Measurements from ENCODE around the gene IYD. TPM values are rescaled to one million over a fixed set of nuclear protein-coding genes. Genes with fewer than 3 reads are reported as not detected.

IYD gene
- total RNA-seq, 1 donor from 2014 or later, result not detected

DNA sequence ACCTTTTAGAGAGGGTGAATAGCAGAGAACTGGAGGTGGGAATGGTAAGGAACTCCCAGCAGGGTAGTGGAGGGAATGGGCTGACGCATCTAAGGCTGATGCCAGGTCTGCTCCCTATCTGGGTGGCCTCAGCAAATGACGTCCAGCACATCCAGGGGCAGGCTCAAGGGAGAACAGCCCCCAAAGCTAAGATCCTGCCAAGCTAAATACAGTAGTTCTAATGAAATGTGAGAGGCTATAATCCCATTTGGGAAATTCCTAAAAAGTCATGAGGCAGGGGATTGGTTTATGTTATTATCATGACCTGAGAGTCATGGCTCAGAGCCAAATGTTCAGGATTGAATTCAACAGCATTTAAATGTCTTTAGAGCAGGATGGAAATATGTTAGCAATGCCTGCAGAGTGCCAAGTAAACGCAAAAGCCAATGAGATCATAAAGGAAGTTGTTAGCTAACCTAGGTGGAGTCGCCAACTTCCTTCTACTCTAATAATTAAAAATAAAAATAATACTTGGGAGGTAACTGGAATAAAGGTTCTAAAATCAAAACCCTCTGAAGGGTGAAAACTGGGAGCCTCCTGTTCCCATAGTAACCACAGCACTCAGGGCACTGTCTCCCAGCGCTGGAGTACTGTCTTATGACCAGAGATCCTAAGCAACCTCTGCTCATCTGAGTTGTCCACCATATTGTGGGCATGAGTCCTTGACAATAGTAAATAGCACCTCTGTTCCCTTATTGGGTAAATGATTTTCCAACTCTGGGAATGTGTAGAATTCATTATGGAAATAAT, 34.8 kb downstream of the IYD start:
- DNase-seq (ENCODE audit: low read depth), result peak; percentile 72
- no peak overlapping the region for H3K4me3 ChIP-seq (ENCODE audit: low read depth, low read length)
- no peaks in the 10 kb centered on the region for H3K27me3 ChIP-seq (ENCODE audit: control insufficient read depth, insufficient read depth, low read length)
- H3K36me3 ChIP-seq (ENCODE audit: control insufficient read depth, insufficient read depth, low read length), result no peaks in the 10 kb centered on the region
- TF ChIP-seq, protein P1, sequence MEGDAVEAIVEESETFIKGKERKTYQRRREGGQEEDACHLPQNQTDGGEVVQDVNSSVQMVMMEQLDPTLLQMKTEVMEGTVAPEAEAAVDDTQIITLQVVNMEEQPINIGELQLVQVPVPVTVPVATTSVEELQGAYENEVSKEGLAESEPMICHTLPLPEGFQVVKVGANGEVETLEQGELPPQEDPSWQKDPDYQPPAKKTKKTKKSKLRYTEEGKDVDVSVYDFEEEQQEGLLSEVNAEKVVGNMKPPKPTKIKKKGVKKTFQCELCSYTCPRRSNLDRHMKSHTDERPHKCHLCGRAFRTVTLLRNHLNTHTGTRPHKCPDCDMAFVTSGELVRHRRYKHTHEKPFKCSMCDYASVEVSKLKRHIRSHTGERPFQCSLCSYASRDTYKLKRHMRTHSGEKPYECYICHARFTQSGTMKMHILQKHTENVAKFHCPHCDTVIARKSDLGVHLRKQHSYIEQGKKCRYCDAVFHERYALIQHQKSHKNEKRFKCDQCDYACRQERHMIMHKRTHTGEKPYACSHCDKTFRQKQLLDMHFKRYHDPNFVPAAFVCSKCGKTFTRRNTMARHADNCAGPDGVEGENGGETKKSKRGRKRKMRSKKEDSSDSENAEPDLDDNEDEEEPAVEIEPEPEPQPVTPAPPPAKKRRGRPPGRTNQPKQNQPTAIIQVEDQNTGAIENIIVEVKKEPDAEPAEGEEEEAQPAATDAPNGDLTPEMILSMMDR (IDR thresholded peaks at IDR 0.05; ENCODE audit: insufficient read depth, low read length, poor library complexity, severe bottlenecking), result no peak

DNA sequence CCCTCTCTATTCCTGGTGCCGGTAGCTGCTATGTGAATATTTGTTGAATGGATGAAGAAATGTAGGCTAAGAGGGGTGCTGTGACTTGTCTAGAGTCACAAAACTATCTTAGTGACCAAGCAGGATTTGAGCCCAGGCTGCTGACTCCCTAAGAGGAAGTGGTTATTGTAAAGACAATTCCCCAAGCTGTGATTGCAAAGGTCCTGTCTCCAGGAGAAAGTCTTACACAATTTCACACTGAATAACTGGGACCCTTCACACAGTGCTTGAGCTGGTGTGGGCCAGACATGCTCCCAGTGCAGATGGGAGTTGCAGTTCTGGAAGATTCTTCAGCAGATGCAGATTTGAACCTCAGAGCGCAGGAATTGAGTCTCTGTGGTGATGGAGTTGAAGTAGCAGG, 38.1 kb downstream of the IYD start:
- no peak for DNase-seq (ENCODE audit: low read depth)
- H3K36me3 ChIP-seq (ENCODE audit: control insufficient read depth, insufficient read depth, low read length), result no peaks in the 10 kb centered on the region
- TF ChIP-seq, protein P1 (IDR thresholded peaks at IDR 0.05; ENCODE audit: insufficient read depth, low read length, poor library complexity, severe bottlenecking), result no peak
- no peaks in the 10 kb centered on the region for H3K27me3 ChIP-seq (ENCODE audit: control insufficient read depth, insufficient read depth, low read length)
- no peak overlapping the region for H3K4me3 ChIP-seq (ENCODE audit: low read depth, low read length)

DNA sequence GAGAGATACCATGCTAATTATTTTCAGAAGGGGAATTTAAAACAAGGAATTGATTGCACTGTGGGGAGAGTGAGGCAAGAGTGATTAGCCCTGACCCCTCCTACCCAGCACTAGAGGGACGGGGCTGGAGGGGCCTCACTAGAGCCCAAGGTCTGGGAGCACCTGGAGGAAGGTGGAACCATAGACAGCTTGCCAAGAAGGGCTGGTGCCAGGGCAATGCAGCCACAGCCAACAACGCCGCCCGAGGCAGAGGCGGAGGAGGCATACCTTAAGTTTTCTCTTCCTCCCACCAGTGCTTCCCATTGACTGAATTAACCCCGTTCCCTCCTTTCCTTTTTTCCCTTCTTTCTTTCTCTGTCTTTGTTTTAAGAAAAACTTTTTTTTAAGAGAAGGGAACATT, 40.0 kb downstream of the IYD start:
- TF ChIP-seq, protein P1 (IDR thresholded peaks at IDR 0.05; ENCODE audit: insufficient read depth, low read length, poor library complexity, severe bottlenecking), result no peak
- no peaks in the 10 kb centered on the region for H3K27me3 ChIP-seq (ENCODE audit: control insufficient read depth, insufficient read depth, low read length)
- H3K36me3 ChIP-seq (ENCODE audit: control insufficient read depth, insufficient read depth, low read length), result no peaks in the 10 kb centered on the region
- DNase-seq (ENCODE audit: low read depth), result no peak
- no peak overlapping the region for H3K4me3 ChIP-seq (ENCODE audit: low read depth, low read length)

DNA sequence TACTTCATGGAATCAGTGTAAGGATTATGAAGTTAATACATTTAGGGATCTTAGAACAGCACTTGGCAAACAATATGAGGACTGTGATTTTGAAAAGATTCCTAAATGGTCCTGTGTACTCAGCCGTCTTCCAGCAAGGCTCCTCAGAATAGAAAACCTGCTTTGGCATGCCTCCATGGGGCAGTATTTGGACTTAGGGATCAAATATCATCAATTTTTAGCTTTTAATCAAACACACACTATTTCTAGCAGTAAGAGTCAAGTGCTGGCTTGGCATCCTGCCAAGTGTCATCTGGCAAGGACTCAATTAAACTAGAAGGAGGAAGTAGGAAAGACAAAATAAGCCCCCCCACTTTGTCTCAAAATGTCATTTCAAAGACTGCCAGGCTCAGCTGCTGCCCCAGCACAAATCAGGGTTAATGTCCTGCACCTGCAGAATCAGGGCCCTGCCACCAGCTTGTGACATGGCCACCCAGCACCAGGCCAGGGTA, 40.8 kb downstream of the IYD start:
- Histone ChIP-seq H3K4me3 (ENCODE audit: low read depth, low read length) (no peak overlapping the region), H3K36me3 (ENCODE audit: control insufficient read depth, insufficient read depth, low read length) (no peaks in the 10 kb centered on the region), H3K27me3 (ENCODE audit: control insufficient read depth, insufficient read depth, low read length) (no peaks in the 10 kb centered on the region)
- TF ChIP-seq, protein P1 (IDR thresholded peaks at IDR 0.05; ENCODE audit: insufficient read depth, low read length, poor library complexity, severe bottlenecking), result no peak
- DNase-seq (ENCODE audit: low read depth), result no peak

DNA sequence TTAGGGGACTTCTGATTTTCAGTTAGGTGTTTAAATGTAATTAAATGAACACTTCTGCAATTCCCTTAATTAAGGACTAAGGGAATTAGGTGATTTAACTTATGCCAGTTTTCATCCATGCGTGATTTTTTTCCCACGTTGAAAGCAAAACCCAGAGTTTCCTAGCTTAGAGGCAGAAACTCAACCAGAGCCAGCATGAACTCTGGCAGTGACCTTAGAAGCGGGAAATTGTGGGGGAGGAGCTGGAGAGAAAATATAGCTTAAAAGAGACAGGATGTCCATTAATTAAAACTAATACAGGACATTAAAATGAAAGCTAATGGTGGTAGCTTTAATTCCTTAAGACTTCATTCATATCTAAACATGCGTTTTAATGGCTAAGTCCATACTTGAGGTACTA, 41.6 kb downstream of the IYD start:
- TF ChIP-seq, protein P1 (IDR thresholded peaks at IDR 0.05; ENCODE audit: insufficient read depth, low read length, poor library complexity, severe bottlenecking), result no peak
- H3K36me3 ChIP-seq (ENCODE audit: control insufficient read depth, insufficient read depth, low read length), result no peaks in the 10 kb centered on the region
- no peak overlapping the region for H3K4me3 ChIP-seq (ENCODE audit: low read depth, low read length)
- no peak for DNase-seq (ENCODE audit: low read depth)
- no peaks in the 10 kb centered on the region for H3K27me3 ChIP-seq (ENCODE audit: control insufficient read depth, insufficient read depth, low read length)

DNA sequence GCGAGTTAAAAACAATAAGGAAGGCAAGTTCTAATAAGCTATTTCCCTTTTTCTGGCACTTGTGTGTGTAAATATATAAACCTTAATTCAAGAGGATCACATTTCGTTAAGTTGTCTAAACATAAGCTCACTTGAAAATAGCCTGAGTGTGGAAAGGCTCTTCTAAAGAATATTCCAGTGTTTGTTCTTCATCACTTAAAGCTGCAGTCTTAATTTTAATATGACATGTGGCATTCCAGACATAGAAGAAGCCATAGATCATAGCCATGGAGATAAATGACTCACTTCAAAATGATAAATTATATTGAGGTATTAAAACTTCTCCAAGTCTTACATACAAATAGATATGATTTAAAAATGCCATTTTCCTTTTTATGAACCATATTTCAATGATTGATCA, 42.1 kb downstream of the IYD start:
- H3K36me3 ChIP-seq (ENCODE audit: control insufficient read depth, insufficient read depth, low read length), result no peaks in the 10 kb centered on the region
- TF ChIP-seq, protein P1 (IDR thresholded peaks at IDR 0.05; ENCODE audit: insufficient read depth, low read length, poor library complexity, severe bottlenecking), result no peak
- H3K4me3 ChIP-seq (ENCODE audit: low read depth, low read length), result no peak overlapping the region
- DNase-seq (ENCODE audit: low read depth), result no peak
- H3K27me3 ChIP-seq (ENCODE audit: control insufficient read depth, insufficient read depth, low read length), result no peaks in the 10 kb centered on the region

All from kidney epithelial cell (primary cell).